Kidney epithelial cell (primary cell): ENCODE measurements around the gene SORBS1. TPM values are rescaled to one million over a fixed set of nuclear protein-coding genes. Genes with fewer than 3 reads are reported as not detected.

Source experiments
- DNase-seq: peaks from one replicate; pipeline ENCODE4 v3.0.0-alpha.2; 2010; ENCODE audit warnings: low read depth
- H3K27me3 ChIP-seq: 2 replicates; pipeline ENCODE4 v1.6.0; 2011; ENCODE audit warnings: low read length; ENCODE audit not compliant: control insufficient read depth, insufficient read depth
- H3K36me3 ChIP-seq: 2 replicates; pipeline ENCODE4 v1.5.1; 2011; ENCODE audit warnings: low read length; ENCODE audit not compliant: control insufficient read depth, insufficient read depth
- H3K4me3 ChIP-seq: 2 replicates; pipeline ENCODE4 v1.5.1; 2011; ENCODE audit warnings: low read depth, mild to moderate bottlenecking, control low read depth, low read length
- CTCF ChIP-seq: IDR thresholded peaks from 2 replicates; pipeline ENCODE4 v1.5.1; 2011; ENCODE audit warnings: mild to moderate bottlenecking, moderate library complexity, low read length, control low read depth, inconsistent platforms; ENCODE audit not compliant: insufficient read depth, poor library complexity, severe bottlenecking
- total RNA-seq: library from RNA; depleted of rRNA; stranded (reverse); fragments of >200 nt; gene quantifications from 2 replicates; pipeline ENCODE4 v1.2.3, GENCODE V29; 2015

The SORBS1 gene
- total RNA-seq, 1 donor from 2014 or later: 4.9 TPM

GRCh38 chr10:95559471-95559870, 1.7 kb downstream of the SORBS1 start:
- H3K4me3 ChIP-seq: no peak overlapping the region
- H3K36me3 ChIP-seq: no peaks in the 10 kb centered on the region
- no peak for DNase-seq
- no peak for TF ChIP-seq CTCF
- no peaks in the 10 kb centered on the region for H3K27me3 ChIP-seq

- Histone ChIP-seq H3K4me3 (no peak overlapping the region), H3K36me3 (no peaks in the 10 kb centered on the region), H3K27me3 (no peaks in the 10 kb centered on the region)
- no peak for TF ChIP-seq CTCF
- DNase-seq: no peak
Observed at GRCh38 chr10:95558593-95559320, 2.4 kb downstream of the SORBS1 start.

GRCh38 chr10:95556994-95557767, 4.0 kb downstream of the SORBS1 start:
- DNase-seq: no peak
- Histone ChIP-seq H3K36me3 (no peaks in the 10 kb centered on the region), H3K27me3 (no peaks in the 10 kb centered on the region), H3K4me3 (no peak overlapping the region)
- TF ChIP-seq CTCF: no peak

- H3K36me3 ChIP-seq: no peaks in the 10 kb centered on the region
- H3K27me3 ChIP-seq: no peaks in the 10 kb centered on the region
- no peak for DNase-seq
- no peak for TF ChIP-seq CTCF
- no peak overlapping the region for H3K4me3 ChIP-seq
Observed at GRCh38 chr10:95553674-95554073, 7.5 kb downstream of the SORBS1 start.

- H3K27me3 ChIP-seq: no peaks in the 10 kb centered on the region
- peak; percentile 58 for DNase-seq
- no peak for TF ChIP-seq CTCF
Observed at GRCh38 chr10:95552679-95553342, 8.4 kb downstream of the SORBS1 start.

More at GRCh38 chr10:95552679-95553342, 8.4 kb downstream of the SORBS1 start:
- Histone ChIP-seq H3K36me3 (no peaks in the 10 kb centered on the region), H3K4me3 (no peak overlapping the region)
